Thyroid gland (tissue), 4 donors: ENCODE measurements around the gene THOC7. TPM values are rescaled to one million over a fixed set of nuclear protein-coding genes. Genes with fewer than 3 reads are reported as not detected.

Source experiments
- DNase-seq, 2 donors: peaks; one replicate each; pipeline ENCODE4 v3.0.0-alpha.2; 2019
- H3K27ac ChIP-seq, 3 donors: fragments of 200-600 bp; sonication (generic); 1 replicate in 2 of 3; 2 replicates in 1 of 3; pipeline ENCODE4 v1.5.1; 2016 to 2019; ENCODE audit warnings: mild to moderate bottlenecking in 1 of 3, moderate library complexity in 1 of 3
- H3K27me3 ChIP-seq: fragments of 200-600 bp; sonication (generic); one replicate; pipeline ENCODE4 v1.5.1; 2019
- H3K36me3 ChIP-seq, 2 donors: fragments of 200-600 bp; sonication (generic); one replicate each; pipeline ENCODE4 v1.5.1; 2016 to 2019
- H3K4me1 ChIP-seq, 2 donors: fragments of 200-600 bp; sonication (generic); one replicate each; pipeline ENCODE4 v1.5.1; 2017 to 2019
- H3K4me3 ChIP-seq, 3 donors: fragments of 200-600 bp; sonication (generic); replicated peaks in 1 of 3; 1 replicate in 2 of 3; 2 replicates in 1 of 3; pipeline ENCODE4 v1.5.1; 2016; ENCODE audit warnings: mild to moderate bottlenecking in 1 of 3
- H3K9me3 ChIP-seq: fragments of 200-600 bp; sonication (generic); one replicate; pipeline ENCODE4 v1.5.1; 2017
- POLR2A ChIP-seq, 2 donors: fragments of 450-650 bp; IDR thresholded peaks; one replicate each; pipeline ENCODE4 v1.6.1; 2017; ENCODE audit warnings: antibody characterized with exemption in 2 of 2, mild to moderate bottlenecking in 2 of 2, moderate library complexity in 1 of 2
- WGBS, 2 donors: methylation state at CpG; one replicate each; pipeline ENCODE4 v1.1.5; 2017; 5-methylcytosine and 5-hydroxymethylcytosine counted together
- intact Hi-C: fragments of 100-400 bp; cut with DNase I; formaldehyde crosslinking; loops from one replicate; pipeline ENCODE4 v1.15.1; 2023
- total RNA-seq, 4 donors: library from RNA; depleted of rRNA; stranded (reverse); fragments of >200 nt; gene quantifications; one replicate each; pipeline ENCODE4 v1.2.3, GENCODE V29; 2016
- TF ChIP-seq, protein P1 (sequence below), 6 experiments: fragments of 200-600 bp in 3 of 6; fragments of 450-650 bp in 3 of 6; sonication (generic) in 3 of 6; IDR thresholded peaks; one replicate each; pipeline ENCODE4 v1.5.1; 2016 to 2019; ENCODE audit warnings: antibody characterized with exemption in 6 of 6, mild to moderate bottlenecking in 2 of 6, inconsistent platforms in 1 of 6, moderate library complexity in 1 of 6

Gene THOC7
- total RNA-seq, 4 donors from 2014 or later = 39.7 to 80.9 (median 43.1) TPM

DNA sequence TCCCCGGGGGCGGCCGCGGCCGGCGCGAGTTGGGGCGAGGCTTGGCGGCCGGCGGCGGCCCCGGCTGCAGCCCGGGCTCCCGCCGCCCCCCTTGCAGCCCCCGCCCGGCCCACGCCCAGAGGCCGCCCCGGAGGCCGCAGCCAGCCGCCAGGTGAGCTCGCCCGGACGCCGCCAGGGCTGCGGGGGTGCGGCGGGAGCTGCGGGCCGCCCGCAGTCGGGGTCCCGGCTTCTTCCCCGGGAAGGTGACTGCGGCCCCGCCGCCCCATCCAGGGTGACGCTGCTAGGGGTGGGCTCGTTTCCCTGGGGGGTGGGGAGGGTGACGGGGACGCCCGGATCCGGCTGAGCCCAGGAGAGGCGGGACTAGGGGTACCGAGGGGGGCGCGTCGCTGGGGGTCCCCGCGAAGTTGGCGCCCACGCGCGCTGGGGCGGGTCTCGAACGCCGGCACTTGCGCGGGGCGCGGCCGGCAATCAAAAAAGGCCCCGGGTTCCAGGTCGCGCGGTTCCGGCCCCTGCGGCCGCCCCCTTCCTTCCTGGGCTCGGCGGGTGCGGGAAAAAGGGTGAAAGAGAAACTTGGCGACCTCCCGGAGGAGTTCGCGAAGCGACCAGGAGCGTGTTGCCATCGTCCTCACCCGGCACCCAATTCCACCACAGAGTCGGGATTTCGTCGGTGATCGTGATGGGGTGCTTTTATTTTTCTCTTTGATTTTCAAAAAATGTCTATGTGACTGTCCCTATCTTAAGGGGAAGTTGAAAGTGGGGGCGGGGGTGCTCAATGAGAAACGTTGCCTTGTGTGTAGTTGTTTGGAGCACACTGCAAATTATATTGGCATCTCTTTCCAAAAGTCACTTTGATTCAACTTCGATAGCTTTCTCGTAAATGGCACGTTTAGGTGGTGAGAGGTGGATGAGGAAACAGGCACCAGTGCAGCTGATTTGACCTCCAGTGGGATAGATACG, 681 bp upstream of the THOC7 start:
- intact Hi-C loops = loop anchor here (10.0 kb wide), 1 partner anchor 51 kb away; the partner anchor contains the start of gene SCAANT1
- Histone ChIP-seq H3K27ac (peak overlapping the region; percentile 57 to 93 (median 79)), H3K27me3 (no peaks in the 10 kb centered on the region), H3K36me3 (no peaks in the 10 kb centered on the region), H3K4me3 (peak overlapping the region; percentile 55 to 93 (median 74)), H3K4me1 (peaks cover 14 to 18% of the 10 kb centered on the region in 2 donors), H3K9me3 (no peaks in the 10 kb centered on the region)
- TF ChIP-seq, protein P1, sequence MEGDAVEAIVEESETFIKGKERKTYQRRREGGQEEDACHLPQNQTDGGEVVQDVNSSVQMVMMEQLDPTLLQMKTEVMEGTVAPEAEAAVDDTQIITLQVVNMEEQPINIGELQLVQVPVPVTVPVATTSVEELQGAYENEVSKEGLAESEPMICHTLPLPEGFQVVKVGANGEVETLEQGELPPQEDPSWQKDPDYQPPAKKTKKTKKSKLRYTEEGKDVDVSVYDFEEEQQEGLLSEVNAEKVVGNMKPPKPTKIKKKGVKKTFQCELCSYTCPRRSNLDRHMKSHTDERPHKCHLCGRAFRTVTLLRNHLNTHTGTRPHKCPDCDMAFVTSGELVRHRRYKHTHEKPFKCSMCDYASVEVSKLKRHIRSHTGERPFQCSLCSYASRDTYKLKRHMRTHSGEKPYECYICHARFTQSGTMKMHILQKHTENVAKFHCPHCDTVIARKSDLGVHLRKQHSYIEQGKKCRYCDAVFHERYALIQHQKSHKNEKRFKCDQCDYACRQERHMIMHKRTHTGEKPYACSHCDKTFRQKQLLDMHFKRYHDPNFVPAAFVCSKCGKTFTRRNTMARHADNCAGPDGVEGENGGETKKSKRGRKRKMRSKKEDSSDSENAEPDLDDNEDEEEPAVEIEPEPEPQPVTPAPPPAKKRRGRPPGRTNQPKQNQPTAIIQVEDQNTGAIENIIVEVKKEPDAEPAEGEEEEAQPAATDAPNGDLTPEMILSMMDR (IDR thresholded peaks at IDR 0.05) = no peak
- TF ChIP-seq POLR2A (IDR thresholded peaks at IDR 0.05) = no peak
- 0 to 1% methylated on average over 18 to 42 of the region's 93 CpGs for WGBS, 2 donors
- peak; percentile 38 to 42 for DNase-seq

DNA sequence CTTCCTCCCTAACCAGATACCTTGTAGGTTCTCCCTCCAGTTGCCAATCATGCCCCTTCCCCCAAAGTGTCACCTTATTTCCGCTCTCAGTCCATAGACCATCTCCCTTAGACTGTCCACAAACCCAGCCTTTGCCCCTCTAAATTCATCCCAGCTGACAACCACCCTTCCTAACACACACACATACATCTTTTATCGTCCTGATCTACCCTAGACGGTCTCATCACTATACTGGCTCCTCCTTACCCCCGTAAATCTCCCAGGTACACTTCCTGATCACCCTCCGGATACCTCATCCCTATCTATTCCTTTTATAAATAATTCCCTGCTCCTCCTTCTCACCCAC, 828 bp downstream of the THOC7 start:
- Histone ChIP-seq H3K4me3 (peak overlapping the region; percentile 68 to 97 (median 91)), H3K9me3 (no peaks in the 10 kb centered on the region), H3K36me3 (no peaks in the 10 kb centered on the region), H3K27ac (peak overlapping the region in 2 of 3 donors; percentile 3 to 23), H3K27me3 (no peaks in the 10 kb centered on the region), H3K4me1 (peaks cover 14% of the 10 kb centered on the region in 2 donors)
- 36 to 45% methylated on average over 5 of the region's 5 CpGs for WGBS, 2 donors
- DNase-seq = no peak
- intact Hi-C loops = loop anchor here (10.0 kb wide), 1 partner anchor 52 kb away; the partner anchor contains the start of gene SCAANT1
- TF ChIP-seq, protein P1 (IDR thresholded peaks at IDR 0.05) = no peak
- no peak for TF ChIP-seq POLR2A (IDR thresholded peaks at IDR 0.05)

DNA sequence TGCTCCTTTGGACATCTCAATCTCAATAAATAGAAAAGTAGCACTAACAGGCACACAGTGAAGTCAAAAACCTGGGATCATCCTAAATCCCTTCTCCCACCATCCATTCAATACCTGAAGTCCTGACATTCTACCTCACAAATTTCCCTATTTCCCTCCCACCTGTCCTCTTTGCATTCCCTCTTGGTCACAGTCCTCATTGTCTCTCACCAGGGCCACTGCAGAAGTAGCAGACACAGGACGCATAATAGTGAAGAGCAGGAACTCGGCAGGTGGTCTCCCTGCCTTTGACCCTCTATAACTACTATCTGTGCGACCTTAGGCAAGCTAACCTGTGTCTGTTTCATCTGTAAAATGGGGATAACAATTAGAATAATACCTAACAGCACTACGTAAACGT, 2.3 kb downstream of the THOC7 start:
- Histone ChIP-seq H3K27me3 (no peaks in the 10 kb centered on the region), H3K9me3 (no peaks in the 10 kb centered on the region), H3K36me3 (no peaks in the 10 kb centered on the region), H3K4me3 (no peak overlapping the region), H3K27ac (no peak overlapping the region), H3K4me1 (peaks cover 14% of the 10 kb centered on the region in 2 donors)
- DNase-seq = no peak
- WGBS, 2 donors = 87% methylated on average over 5 of the region's 5 CpGs
- intact Hi-C loops = loop anchor here (10.0 kb wide), 1 partner anchor 53 kb away; the partner anchor contains the start of gene SCAANT1
- TF ChIP-seq, protein P1 (IDR thresholded peaks at IDR 0.05) = no peak
- no peak for TF ChIP-seq POLR2A (IDR thresholded peaks at IDR 0.05)

DNA sequence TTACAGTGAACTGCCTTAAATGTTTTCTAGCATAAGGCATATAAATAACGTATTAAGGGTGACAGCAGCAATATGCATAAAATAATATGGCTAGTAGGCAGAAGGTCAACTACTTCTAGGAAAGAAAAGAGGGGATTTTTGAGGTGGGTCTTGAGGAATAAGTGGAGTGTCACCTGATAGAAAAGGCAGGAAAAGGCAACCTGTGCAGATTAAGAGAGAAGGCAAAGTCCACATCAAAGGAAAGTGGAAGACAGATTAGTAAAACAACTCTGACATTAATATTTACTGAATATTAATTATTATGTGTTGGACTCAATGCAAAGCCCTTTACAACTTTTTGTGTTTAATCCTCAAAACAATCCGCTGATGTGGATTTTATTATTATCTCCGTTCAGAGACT, 2.8 kb downstream of the THOC7 start:
- peaks cover 14% of the 10 kb centered on the region in 2 donors for H3K4me1 ChIP-seq
- no peaks in the 10 kb centered on the region for H3K36me3 ChIP-seq
- TF ChIP-seq POLR2A (IDR thresholded peaks at IDR 0.05) = no peak
- H3K4me3 ChIP-seq = no peak overlapping the region
- H3K27ac ChIP-seq = no peak overlapping the region
- DNase-seq = no peak
- WGBS, 2 donors = 93 to 97% methylated on average over 3 of the region's 3 CpGs
- no peaks in the 10 kb centered on the region for H3K9me3 ChIP-seq
- intact Hi-C loops = loop anchor here (10.0 kb wide), 1 partner anchor 54 kb away; the partner anchor contains the start of gene SCAANT1
- H3K27me3 ChIP-seq = no peaks in the 10 kb centered on the region

DNA sequence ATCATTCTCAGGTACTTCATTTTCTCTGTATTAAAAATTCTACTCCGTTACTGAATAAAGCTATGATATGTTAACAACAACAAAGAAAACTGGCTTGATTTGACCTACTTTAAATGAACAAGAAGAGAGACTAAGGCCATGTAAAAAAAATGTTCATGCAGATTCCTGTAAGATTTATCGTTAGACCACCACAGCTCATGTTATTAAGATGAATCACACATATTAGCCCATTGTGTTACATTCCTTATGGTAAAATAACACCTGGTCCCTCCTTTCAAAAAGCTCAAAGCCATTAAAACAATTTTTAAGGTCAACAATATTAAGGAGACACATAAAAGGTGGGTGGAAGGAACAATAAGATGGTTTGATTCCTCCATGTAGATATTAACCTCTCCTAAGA, 6.3 kb downstream of the THOC7 start:
- WGBS, 2 donors = 94 to 98% methylated on average over 2 of the region's 2 CpGs
- H3K4me3 ChIP-seq = no peak overlapping the region
- TF ChIP-seq, protein P1 (IDR thresholded peaks at IDR 0.05) = no peak
- no peak for TF ChIP-seq POLR2A (IDR thresholded peaks at IDR 0.05)
- no peaks in the 10 kb centered on the region for H3K27me3 ChIP-seq
- H3K27ac ChIP-seq = no peak overlapping the region
- no peak for DNase-seq
- H3K9me3 ChIP-seq = no peaks in the 10 kb centered on the region
- H3K36me3 ChIP-seq = no peaks in the 10 kb centered on the region
- intact Hi-C loops = no loop called here
- H3K4me1 ChIP-seq = peaks cover under 1 to 8% of the 10 kb centered on the region in 2 donors
